WTC11 (cell line): ENCODE results near the gene PA2G4.

Experiments
- CTCF ChIP-seq: fragments of 200-600 bp; IDR thresholded peaks from 2 replicates; pipeline ENCODE4 v1.8.0; 2022; ENCODE audit warnings: antibody characterized with exemption
- SP1 ChIP-seq: sonication (generic); formaldehyde crosslinking; conservative IDR thresholded peaks from 2 replicates; pipeline ENCODE4 v1.8.1; 2022; ENCODE audit warnings: missing genetic modification reagents

GRCh38 chr12:56119361-56119796 lies 15.0 kb downstream of the PA2G4 start:
- TF ChIP-seq CTCF (peak; percentile 71), SP1 (CRISPR knock-in tag) (no peak)
